ENCODE measurements around the gene HAPLN1.

DNA sequence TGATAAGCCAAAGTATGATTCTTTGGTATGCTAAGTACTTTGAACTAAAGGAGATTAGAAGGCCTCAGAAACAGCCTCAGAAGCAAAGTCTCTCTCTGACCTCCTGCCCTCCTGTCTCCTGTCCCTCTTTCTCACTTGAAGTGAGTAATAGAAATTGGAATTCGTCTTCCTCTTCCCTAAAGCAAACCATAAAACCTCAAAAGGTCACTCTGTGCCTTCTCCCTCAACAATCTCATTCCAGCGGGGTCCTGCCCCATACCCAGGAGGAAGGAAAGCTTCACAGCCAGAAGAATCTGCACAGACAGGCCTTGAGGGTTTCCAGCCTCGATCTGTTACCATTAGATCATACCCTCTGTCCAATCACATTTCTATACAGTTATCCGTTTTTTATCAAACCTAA is 87.8 kb downstream of the HAPLN1 start:
- no peak for TF ChIP-seq EZH2 (optimal IDR thresholded peaks at IDR 0.05; ENCODE audit: low read depth, low read length)
- TF ChIP-seq, protein P1, sequence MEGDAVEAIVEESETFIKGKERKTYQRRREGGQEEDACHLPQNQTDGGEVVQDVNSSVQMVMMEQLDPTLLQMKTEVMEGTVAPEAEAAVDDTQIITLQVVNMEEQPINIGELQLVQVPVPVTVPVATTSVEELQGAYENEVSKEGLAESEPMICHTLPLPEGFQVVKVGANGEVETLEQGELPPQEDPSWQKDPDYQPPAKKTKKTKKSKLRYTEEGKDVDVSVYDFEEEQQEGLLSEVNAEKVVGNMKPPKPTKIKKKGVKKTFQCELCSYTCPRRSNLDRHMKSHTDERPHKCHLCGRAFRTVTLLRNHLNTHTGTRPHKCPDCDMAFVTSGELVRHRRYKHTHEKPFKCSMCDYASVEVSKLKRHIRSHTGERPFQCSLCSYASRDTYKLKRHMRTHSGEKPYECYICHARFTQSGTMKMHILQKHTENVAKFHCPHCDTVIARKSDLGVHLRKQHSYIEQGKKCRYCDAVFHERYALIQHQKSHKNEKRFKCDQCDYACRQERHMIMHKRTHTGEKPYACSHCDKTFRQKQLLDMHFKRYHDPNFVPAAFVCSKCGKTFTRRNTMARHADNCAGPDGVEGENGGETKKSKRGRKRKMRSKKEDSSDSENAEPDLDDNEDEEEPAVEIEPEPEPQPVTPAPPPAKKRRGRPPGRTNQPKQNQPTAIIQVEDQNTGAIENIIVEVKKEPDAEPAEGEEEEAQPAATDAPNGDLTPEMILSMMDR (IDR thresholded peaks at IDR 0.05; ENCODE audit: low read length): no peak
